ENCODE results near the gene SLC45A3.
A peak's percentile ranks its signal among the peaks of the same experiment; 100 is the strongest.
"Not testable (repeated sequence)": the region's sequence is repeated elsewhere in the genome, so short reads cannot be mapped to it uniquely, and the experiment has no call there.

The SLC45A3 gene, protein sequence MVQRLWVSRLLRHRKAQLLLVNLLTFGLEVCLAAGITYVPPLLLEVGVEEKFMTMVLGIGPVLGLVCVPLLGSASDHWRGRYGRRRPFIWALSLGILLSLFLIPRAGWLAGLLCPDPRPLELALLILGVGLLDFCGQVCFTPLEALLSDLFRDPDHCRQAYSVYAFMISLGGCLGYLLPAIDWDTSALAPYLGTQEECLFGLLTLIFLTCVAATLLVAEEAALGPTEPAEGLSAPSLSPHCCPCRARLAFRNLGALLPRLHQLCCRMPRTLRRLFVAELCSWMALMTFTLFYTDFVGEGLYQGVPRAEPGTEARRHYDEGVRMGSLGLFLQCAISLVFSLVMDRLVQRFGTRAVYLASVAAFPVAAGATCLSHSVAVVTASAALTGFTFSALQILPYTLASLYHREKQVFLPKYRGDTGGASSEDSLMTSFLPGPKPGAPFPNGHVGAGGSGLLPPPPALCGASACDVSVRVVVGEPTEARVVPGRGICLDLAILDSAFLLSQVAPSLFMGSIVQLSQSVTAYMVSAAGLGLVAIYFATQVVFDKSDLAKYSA

GRCh38 chr1:205680073-205680851, at the start of gene SLC45A3:
Gene SLC45A3 (minus strand): TSS chr1:205680509. CDS start chr1:205664656, 15,853 bp downstream.
- TF ChIP-seq, protein P1, sequence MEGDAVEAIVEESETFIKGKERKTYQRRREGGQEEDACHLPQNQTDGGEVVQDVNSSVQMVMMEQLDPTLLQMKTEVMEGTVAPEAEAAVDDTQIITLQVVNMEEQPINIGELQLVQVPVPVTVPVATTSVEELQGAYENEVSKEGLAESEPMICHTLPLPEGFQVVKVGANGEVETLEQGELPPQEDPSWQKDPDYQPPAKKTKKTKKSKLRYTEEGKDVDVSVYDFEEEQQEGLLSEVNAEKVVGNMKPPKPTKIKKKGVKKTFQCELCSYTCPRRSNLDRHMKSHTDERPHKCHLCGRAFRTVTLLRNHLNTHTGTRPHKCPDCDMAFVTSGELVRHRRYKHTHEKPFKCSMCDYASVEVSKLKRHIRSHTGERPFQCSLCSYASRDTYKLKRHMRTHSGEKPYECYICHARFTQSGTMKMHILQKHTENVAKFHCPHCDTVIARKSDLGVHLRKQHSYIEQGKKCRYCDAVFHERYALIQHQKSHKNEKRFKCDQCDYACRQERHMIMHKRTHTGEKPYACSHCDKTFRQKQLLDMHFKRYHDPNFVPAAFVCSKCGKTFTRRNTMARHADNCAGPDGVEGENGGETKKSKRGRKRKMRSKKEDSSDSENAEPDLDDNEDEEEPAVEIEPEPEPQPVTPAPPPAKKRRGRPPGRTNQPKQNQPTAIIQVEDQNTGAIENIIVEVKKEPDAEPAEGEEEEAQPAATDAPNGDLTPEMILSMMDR (conservative IDR thresholded peaks at IDR 0.05; ENCODE audit: low read depth, low read length): no peak
- DNase-seq (ENCODE audit: low read depth): no peak
- peak within 1 kb of the TSS; percentile 69 for H3K4me3 ChIP-seq (ENCODE audit: low read depth, low read length)

GRCh38 chr1:205726619-205727125, 46.4 kb upstream of the SLC45A3 start:
- TF ChIP-seq, protein P1 (conservative IDR thresholded peaks at IDR 0.05; ENCODE audit: low read depth, low read length): no peak
- DNase-seq (ENCODE audit: low read depth): no peak
- no peak overlapping the region for H3K4me3 ChIP-seq (ENCODE audit: low read depth, low read length)

- TF ChIP-seq, protein P1 (conservative IDR thresholded peaks at IDR 0.05; ENCODE audit: low read depth, low read length): no peak
- DNase-seq (ENCODE audit: low read depth): no peak
- no peak overlapping the region for H3K4me3 ChIP-seq (ENCODE audit: low read depth, low read length)
These were observed 45.2 kb upstream of the SLC45A3 start for GRCh38 chr1:205725514-205725913.

GRCh38 chr1:205720740-205721139, 40.4 kb upstream of the SLC45A3 start:
- not testable (repeated sequence) for H3K4me3 ChIP-seq (ENCODE audit: low read depth, low read length); DNase-seq (ENCODE audit: low read depth)

GRCh38 chr1:205719762-205720161, 39.5 kb upstream of the SLC45A3 start:
- H3K4me3 ChIP-seq (ENCODE audit: low read depth, low read length): no peak overlapping the region
- TF ChIP-seq, protein P1 (conservative IDR thresholded peaks at IDR 0.05; ENCODE audit: low read depth, low read length): no peak
- DNase-seq (ENCODE audit: low read depth): no peak

DNA sequence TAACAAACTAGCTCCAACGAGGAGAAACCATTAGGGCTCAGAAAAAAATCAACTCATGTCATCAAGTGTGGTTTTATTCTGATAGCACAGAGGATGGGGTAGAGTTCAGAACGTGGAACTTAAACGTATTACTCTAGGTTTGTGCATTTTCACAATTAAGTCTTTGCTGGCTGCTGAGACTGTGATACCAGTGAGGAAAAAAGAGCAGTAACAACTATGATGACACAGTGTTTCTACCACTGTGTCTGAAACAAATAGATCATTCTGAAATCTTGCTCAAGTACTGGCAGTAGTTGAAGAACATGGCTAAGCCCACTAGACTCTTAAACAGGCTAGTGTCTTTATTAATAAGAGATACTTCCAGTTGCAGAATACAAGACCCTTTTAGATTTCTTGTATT, 38.7 kb upstream of the SLC45A3 start:
- no peak overlapping the region for H3K4me3 ChIP-seq (ENCODE audit: low read depth, low read length)
- TF ChIP-seq, protein P1 (conservative IDR thresholded peaks at IDR 0.05; ENCODE audit: low read depth, low read length): no peak
- DNase-seq (ENCODE audit: low read depth): no peak

All from choroid plexus epithelial cell (primary cell).